H9 (cell line): ENCODE results near the gene BACE1-AS. TPM values are rescaled to one million over a fixed set of nuclear protein-coding genes. Genes with fewer than 3 reads are reported as not detected.

Experiments
- DNase-seq: peaks from one replicate; pipeline ENCODE4 v3.0.0-alpha.2; 2017
- H2AFZ ChIP-seq: one replicate; pipeline ENCODE4 v1.6.1; 2013; ENCODE audit warnings: mild to moderate bottlenecking, low read length, control low read depth, moderate library complexity
- H2AK5ac ChIP-seq: 2 replicates; pipeline ENCODE4 v1.6.1; 2013; ENCODE audit warnings: low read length, control low read depth, mixed read lengths; ENCODE audit not compliant: insufficient read length
- H2BK120ac ChIP-seq: one replicate; pipeline ENCODE4 v1.6.1; 2013; ENCODE audit warnings: low read depth, mild to moderate bottlenecking, low read length, control low read depth, inconsistent platforms; ENCODE audit not compliant: poor library complexity, severe bottlenecking
- H2BK12ac ChIP-seq: 2 replicates; pipeline ENCODE4 v1.6.1; 2013; ENCODE audit warnings: low read length, control low read depth, mixed read lengths, low read depth; ENCODE audit not compliant: insufficient read length
- H2BK15ac ChIP-seq: 2 replicates; pipeline ENCODE4 v1.6.1; 2013; ENCODE audit warnings: low read depth, low read length, control low read depth
- H2BK20ac ChIP-seq: one replicate; pipeline ENCODE4 v1.6.1; 2013; ENCODE audit warnings: low read depth, mild to moderate bottlenecking, low read length, control low read depth, inconsistent platforms; ENCODE audit not compliant: poor library complexity, severe bottlenecking
- H2BK5ac ChIP-seq: 2 replicates; pipeline ENCODE4 v1.6.1; 2013; ENCODE audit warnings: low read length, control low read depth, mixed read lengths; ENCODE audit not compliant: insufficient read length
- H3K14ac ChIP-seq: 2 replicates; pipeline ENCODE4 v1.6.1; 2013; ENCODE audit warnings: low read length, control low read depth; ENCODE audit not compliant: insufficient read depth
- H3K18ac ChIP-seq: 2 replicates; pipeline ENCODE4 v1.6.1; 2013; ENCODE audit warnings: low read depth, mild to moderate bottlenecking, mixed read lengths, low read length, control low read depth; ENCODE audit not compliant: insufficient read length
- H3K23ac ChIP-seq: 2 replicates; pipeline ENCODE4 v1.6.1; 2013; ENCODE audit warnings: low read length, control low read depth, mixed read lengths, low read depth; ENCODE audit not compliant: insufficient read length
- H3K23me2 ChIP-seq: 2 replicates; pipeline ENCODE4 v1.6.1; 2013; ENCODE audit warnings: low read depth, mild to moderate bottlenecking, mixed read lengths, low read length, control low read depth; ENCODE audit not compliant: insufficient read length, poor library complexity, severe bottlenecking
- H3K27ac ChIP-seq: 2 replicates; pipeline ENCODE4 v1.5.1; 2013; ENCODE audit warnings: low read length, control low read depth, mixed read lengths, low read depth; ENCODE audit not compliant: insufficient read length
- H3K27me3 ChIP-seq: 2 replicates; pipeline ENCODE4 v1.6.1; 2013; ENCODE audit warnings: low read length, control low read depth, inconsistent platforms; ENCODE audit not compliant: insufficient read depth
- H3K4ac ChIP-seq: 2 replicates; pipeline ENCODE4 v1.6.1; 2013; ENCODE audit warnings: low read depth, mild to moderate bottlenecking, control low read depth, inconsistent platforms, low read length, moderate library complexity
- H3K4me1 ChIP-seq: 2 replicates; pipeline ENCODE4 v1.6.1; 2013; ENCODE audit warnings: low read length, control low read depth, inconsistent platforms; ENCODE audit not compliant: insufficient read depth
- H3K4me2 ChIP-seq: 2 replicates; pipeline ENCODE4 v1.6.1; 2013; ENCODE audit warnings: low read length, control low read depth, mixed read lengths; ENCODE audit not compliant: insufficient read length, insufficient read depth
- H3K56ac ChIP-seq: 2 replicates; pipeline ENCODE4 v1.6.1; 2013; ENCODE audit warnings: low read depth, mild to moderate bottlenecking, mixed read lengths, low read length, control low read depth; ENCODE audit not compliant: insufficient read length
- H3K79me1 ChIP-seq: 2 replicates; pipeline ENCODE4 v1.6.1; 2013; ENCODE audit warnings: low read depth, mild to moderate bottlenecking, moderate library complexity, low read length, control low read depth, inconsistent platforms; ENCODE audit not compliant: insufficient read depth, poor library complexity, severe bottlenecking
- H3K79me2 ChIP-seq: 2 replicates; pipeline ENCODE4 v1.6.1; 2013; ENCODE audit warnings: low read length, control low read depth, inconsistent platforms; ENCODE audit not compliant: insufficient read depth
- H3K9ac ChIP-seq: 2 replicates; pipeline ENCODE4 v1.6.1; 2013; ENCODE audit warnings: low read length, control low read depth, mixed read lengths; ENCODE audit not compliant: insufficient read length; ENCODE audit errors: extremely low read depth
- H3K9me3 ChIP-seq: one replicate; pipeline ENCODE4 v1.6.1; 2013; ENCODE audit warnings: low read depth, low read length, inconsistent platforms; ENCODE audit not compliant: control insufficient read depth
- H3T11ph ChIP-seq: one replicate; pipeline ENCODE4 v1.6.1; 2013; ENCODE audit warnings: mild to moderate bottlenecking, low read length, control low read depth, inconsistent platforms
- H4K20me1 ChIP-seq: one replicate; pipeline ENCODE4 v1.6.1; 2013; ENCODE audit not compliant: control insufficient read depth, insufficient read length, insufficient read depth
- H4K5ac ChIP-seq: 2 replicates; pipeline ENCODE4 v1.6.1; 2013; ENCODE audit warnings: low read depth, mild to moderate bottlenecking, mixed read lengths, low read length, control low read depth; ENCODE audit not compliant: insufficient read length
- H4K8ac ChIP-seq: replicated peaks from 2 replicates; pipeline ENCODE4 v1.6.1; 2013; ENCODE audit warnings: low read length, control low read depth, mixed read lengths, low read depth; ENCODE audit not compliant: insufficient read length
- H4K91ac ChIP-seq: 2 replicates; pipeline ENCODE4 v1.6.1; 2013; ENCODE audit warnings: low read depth, mild to moderate bottlenecking, moderate library complexity, mixed read lengths, low read length, control low read depth; ENCODE audit not compliant: insufficient read length
- H3K27ac Mint-ChIP-seq, 3 experiments: 2 replicates in 2 of 3; 3 replicates in 1 of 3; pipeline ENCODE4 v1.8.0; 2020 to 2021; ENCODE audit warnings: mixed read lengths in 3 of 3, mild to moderate bottlenecking in 1 of 3, moderate library complexity in 1 of 3
- H3K27me3 Mint-ChIP-seq: 2 replicates; pipeline ENCODE4 v1.8.0; 2021; ENCODE audit warnings: low read depth, mild to moderate bottlenecking, moderate library complexity, mixed read lengths
- H3K36me3 Mint-ChIP-seq, 3 experiments: 2 replicates in 2 of 3; 3 replicates in 1 of 3; pipeline ENCODE4 v1.8.0; 2020 to 2021; ENCODE audit warnings: low read depth in 3 of 3, mixed read lengths in 3 of 3; ENCODE audit not compliant: insufficient read depth in 1 of 3
- H3K4me1 Mint-ChIP-seq, 2 experiments: 2 replicates each; pipeline ENCODE4 v1.8.0; 2020; ENCODE audit warnings: mixed read lengths in 2 of 2
- H3K4me3 Mint-ChIP-seq, 2 experiments: 2 replicates in 1 of 2; 3 replicates in 1 of 2; pipeline ENCODE4 v1.8.0; 2020 to 2021; ENCODE audit warnings: mild to moderate bottlenecking in 2 of 2, mixed read lengths in 2 of 2, moderate library complexity in 1 of 2
- H3K9me3 Mint-ChIP-seq, 2 experiments: 2 replicates in 1 of 2; 3 replicates in 1 of 2; pipeline ENCODE4 v1.8.0; 2020; ENCODE audit warnings: mild to moderate bottlenecking in 2 of 2, mixed read lengths in 2 of 2, moderate library complexity in 1 of 2
- CTCF ChIP-seq: fragments of 200-600 bp; sonication (generic); conservative IDR thresholded peaks from 3 replicates; pipeline ENCODE4 v1.8.0; 2021; ENCODE audit warnings: antibody characterized with exemption, mild to moderate bottlenecking
- WGBS: extraction: QIAGEN DNeasy Blood & Tissue Kit; methylation state at CpG from one replicate; pipeline ENCODE4 v1.1.7; 2013; ENCODE audit warnings: missing lambda C conversion rate, low lambda C conversion rate, mixed read lengths; ENCODE audit not compliant: insufficient read length; ENCODE audit errors: extremely low coverage; 5-methylcytosine and 5-hydroxymethylcytosine counted together
- total RNA-seq: library from RNA; stranded (reverse); gene quantifications from 2 replicates; pipeline ENCODE4 v1.2.1, GENCODE V29; 2021

The BACE1-AS gene
- total RNA-seq, 1 experiment from 2014 or later, result 9.9 TPM

GRCh38 chr11:117298195-117298594, 7.0 kb downstream of the BACE1-AS start:
- WGBS, result no CpG with 5 or more reads among the region's 8 CpGs
- Histone ChIP-seq H4K91ac (no peak overlapping the region), H2BK5ac (no peak overlapping the region), H3K9ac (no peak overlapping the region), H3K23me2 (no peaks in the 10 kb centered on the region), H2BK12ac (no peak overlapping the region), H3T11ph (no peak overlapping the region), H3K27me3 (no peaks in the 10 kb centered on the region), H3K9me3 (no peaks in the 10 kb centered on the region), H2AFZ (no peak overlapping the region), H3K27ac (no peak overlapping the region), H3K56ac (no peak overlapping the region), H2BK120ac (no peak overlapping the region), H3K4me1 (peaks cover 4% of the 10 kb centered on the region; the same call in 1 of the 2 replicates), H3K14ac (no peak overlapping the region), H2BK20ac (no peak overlapping the region), H3K4ac (no peak overlapping the region), H3K18ac (no peak overlapping the region), H3K79me1 (no peaks in the 10 kb centered on the region), H3K4me2 (no peak overlapping the region), H3K79me2 (no peaks in the 10 kb centered on the region), H4K8ac (no peak overlapping the region), H4K5ac (no peak overlapping the region), H4K20me1 (no peaks in the 10 kb centered on the region), H2AK5ac (no peak overlapping the region), H2BK15ac (no peak overlapping the region), H3K23ac (no peak overlapping the region)
- no peak overlapping the region for H3K27ac Mint-ChIP-seq
- no peak for DNase-seq
- peaks cover 23 to 24% of the 10 kb centered on the region in 2 experiments for H3K4me1 Mint-ChIP-seq
- TF ChIP-seq CTCF, result no peak
- H3K4me3 Mint-ChIP-seq, result no peak overlapping the region
- peaks cover 0 to 8% (median 6%) of the 10 kb centered on the region in 3 experiments; a peak in 4 of 7 replicates for H3K36me3 Mint-ChIP-seq
- no peaks in the 10 kb centered on the region; the same call in 1 of the 2 replicates for H3K27me3 Mint-ChIP-seq
- no peaks in the 10 kb centered on the region for H3K9me3 Mint-ChIP-seq
